ENCODE results near the gene PRR20D.

PRR20D gene

GRCh38 chr13:57191667-57192066 is 31.2 kb downstream of the PRR20D start:
- DNase-seq (ENCODE audit: insufficient read length, low spot score) (no peak), FAIRE-seq (no peak)
- TF ChIP-seq POLR2AphosphoS5 (IDR thresholded peaks at IDR 0.05; ENCODE audit: low read depth, low read length) (no peak), SPI1 (IDR thresholded peaks at IDR 0.05; ENCODE audit: low read depth, low read length) (no peak), POU2F2 (IDR thresholded peaks at IDR 0.05; ENCODE audit: low read depth, low read length) (no peak), TAF1 (IDR thresholded peaks at IDR 0.05; ENCODE audit: low read depth, low read length) (no peak), POLR2A (IDR thresholded peaks at IDR 0.05; ENCODE audit: low read depth, low read length) (no peak)

- FAIRE-seq = no peak
- no peak for DNase-seq (ENCODE audit: insufficient read length, low spot score)
- TF ChIP-seq POU2F2 (IDR thresholded peaks at IDR 0.05; ENCODE audit: low read depth, low read length) = no peak
- TF ChIP-seq TAF1 (IDR thresholded peaks at IDR 0.05; ENCODE audit: low read depth, low read length) = no peak
- TF ChIP-seq POLR2AphosphoS5 (IDR thresholded peaks at IDR 0.05; ENCODE audit: low read depth, low read length) = no peak
- no peak for TF ChIP-seq POLR2A (IDR thresholded peaks at IDR 0.05; ENCODE audit: low read depth, low read length)
- no peak for TF ChIP-seq SPI1 (IDR thresholded peaks at IDR 0.05; ENCODE audit: low read depth, low read length)
- no peak for TF ChIP-seq PAX5 (IDR thresholded peaks at IDR 0.05; ENCODE audit: insufficient read depth, low read length, severe bottlenecking)
Measured at GRCh38 chr13:57212989-57213388, 52.6 kb downstream of the PRR20D start.

All from GM12891 (cell line).